ENCODE data around the gene ITGA11. TPM values are rescaled to one million over a fixed set of nuclear protein-coding genes. Genes with fewer than 3 reads are reported as not detected.
A peak's percentile ranks its signal among the peaks of the same experiment; 100 is the strongest.

ITGA11 gene
- total and polyA plus RNA-seq, 2 of the 13 experiments (the other 11 are each of a cell fraction or from before 2014, with no cell fraction given): not detected

GRCh38 chr15:68300115-68300940 is 131.6 kb downstream of the ITGA11 start (continued):
- no peak for TF ChIP-seq ZNF142 (CRISPR knock-in tag; IDR thresholded peaks at IDR 0.05)
- TF ChIP-seq PAX8 (CRISPR knock-in tag; IDR thresholded peaks at IDR 0.05; ENCODE audit: borderline replicate concordance): no peak
- TF ChIP-seq NR3C1 (CRISPR knock-in tag; IDR thresholded peaks at IDR 0.05): no peak
- TF ChIP-seq FOSL2 (CRISPR knock-in tag; IDR thresholded peaks at IDR 0.05): peak; percentile 39
- no peak for TF ChIP-seq ZFP90 (CRISPR knock-in tag; IDR thresholded peaks at IDR 0.05; ENCODE audit: borderline replicate concordance)
- no peak for TF ChIP-seq SIN3B (IDR thresholded peaks at IDR 0.05; ENCODE audit: low read length)
- TF ChIP-seq HOXA3 (CRISPR knock-in tag; IDR thresholded peaks at IDR 0.05): peak; percentile 56; the same call in 1 of the 2 replicates
- TF ChIP-seq ZNF468 (CRISPR knock-in tag; IDR thresholded peaks at IDR 0.05): no peak
- TF ChIP-seq REXO4 (CRISPR knock-in tag; IDR thresholded peaks at IDR 0.05; ENCODE audit: borderline replicate concordance): no peak
- no peak for TF ChIP-seq USF2 (IDR thresholded peaks at IDR 0.05; ENCODE audit: low read depth, low read length)
- TF ChIP-seq USF2 (CRISPR knock-in tag; IDR thresholded peaks at IDR 0.05; ENCODE audit: borderline replicate concordance): no peak
- no peak for TF ChIP-seq E2F2 (CRISPR knock-in tag; IDR thresholded peaks at IDR 0.05; ENCODE audit: borderline replicate concordance)
- TF ChIP-seq KLF16 (CRISPR knock-in tag; IDR thresholded peaks at IDR 0.05): 0 out of 4 replicates have a peak, but pooled peaks of 1 of the 2 experiments have one; percentile 32
- no peak for TF ChIP-seq ZNF672 (CRISPR knock-in tag; IDR thresholded peaks at IDR 0.05)
- TF ChIP-seq KDM1A (CRISPR knock-in tag; IDR thresholded peaks at IDR 0.05): peak; percentile 24; the same call in 1 of the 2 replicates
- TF ChIP-seq SALL1 (CRISPR knock-in tag; IDR thresholded peaks at IDR 0.05): peak; percentile 70
- TF ChIP-seq MTF1 (CRISPR knock-in tag; IDR thresholded peaks at IDR 0.05): no peak
- TF ChIP-seq HHEX (CRISPR knock-in tag; IDR thresholded peaks at IDR 0.05): peak; percentile 56
- no peak for TF ChIP-seq ZNF777 (CRISPR knock-in tag; IDR thresholded peaks at IDR 0.05)
- no peak for TF ChIP-seq ZFP36L2 (CRISPR knock-in tag; IDR thresholded peaks at IDR 0.05)
- no peak for TF ChIP-seq PHF5A (CRISPR knock-in tag; IDR thresholded peaks at IDR 0.05; ENCODE audit: low read depth, unreplicated experiment)
- no peak for TF ChIP-seq MXD1 (CRISPR knock-in tag; IDR thresholded peaks at IDR 0.05)
